ENCODE measurements around the gene SCAF11.

DNA sequence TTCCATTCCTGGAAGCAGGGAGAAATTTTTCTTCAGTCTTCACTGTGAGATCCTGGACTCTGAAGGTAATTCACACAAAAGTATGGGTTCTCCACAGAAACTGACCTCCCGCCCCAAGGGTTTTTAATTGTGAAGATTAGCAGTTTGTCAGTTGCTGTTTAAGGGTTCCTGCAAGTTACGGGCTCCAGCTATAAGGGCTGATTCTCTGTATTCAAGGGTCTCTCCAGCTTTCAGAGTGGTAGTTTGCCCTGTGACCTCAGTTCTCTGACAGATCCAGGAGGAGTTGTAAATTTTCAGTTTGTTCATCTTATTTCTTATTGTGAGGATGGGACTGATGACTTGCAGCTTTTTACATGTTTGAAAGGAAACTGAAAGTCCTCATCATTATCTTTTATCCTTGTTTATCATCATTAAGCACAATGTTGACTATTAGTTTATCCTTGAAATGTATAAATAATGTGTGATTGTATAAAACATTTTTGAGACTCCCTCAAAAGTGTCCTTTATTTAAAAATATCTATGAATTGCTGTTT, 110.9 kb downstream of the SCAF11 start:
- TF ChIP-seq, protein P1, sequence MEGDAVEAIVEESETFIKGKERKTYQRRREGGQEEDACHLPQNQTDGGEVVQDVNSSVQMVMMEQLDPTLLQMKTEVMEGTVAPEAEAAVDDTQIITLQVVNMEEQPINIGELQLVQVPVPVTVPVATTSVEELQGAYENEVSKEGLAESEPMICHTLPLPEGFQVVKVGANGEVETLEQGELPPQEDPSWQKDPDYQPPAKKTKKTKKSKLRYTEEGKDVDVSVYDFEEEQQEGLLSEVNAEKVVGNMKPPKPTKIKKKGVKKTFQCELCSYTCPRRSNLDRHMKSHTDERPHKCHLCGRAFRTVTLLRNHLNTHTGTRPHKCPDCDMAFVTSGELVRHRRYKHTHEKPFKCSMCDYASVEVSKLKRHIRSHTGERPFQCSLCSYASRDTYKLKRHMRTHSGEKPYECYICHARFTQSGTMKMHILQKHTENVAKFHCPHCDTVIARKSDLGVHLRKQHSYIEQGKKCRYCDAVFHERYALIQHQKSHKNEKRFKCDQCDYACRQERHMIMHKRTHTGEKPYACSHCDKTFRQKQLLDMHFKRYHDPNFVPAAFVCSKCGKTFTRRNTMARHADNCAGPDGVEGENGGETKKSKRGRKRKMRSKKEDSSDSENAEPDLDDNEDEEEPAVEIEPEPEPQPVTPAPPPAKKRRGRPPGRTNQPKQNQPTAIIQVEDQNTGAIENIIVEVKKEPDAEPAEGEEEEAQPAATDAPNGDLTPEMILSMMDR (conservative IDR thresholded peaks at IDR 0.05; ENCODE audit: low read depth, low read length): no peak
- TF ChIP-seq EZH2 (IDR thresholded peaks at IDR 0.05; ENCODE audit: borderline replicate concordance, low read depth, low read length, poor library complexity, severe bottlenecking): no peak
